Ramos (cell line): ENCODE measurements around the gene CCL16.
"Not testable (repeated sequence)": the region's sequence is repeated elsewhere in the genome, so short reads cannot be mapped to it uniquely, and the experiment has no call there.

Source experiments
- in situ Hi-C: fragments of 300-500 bp; cut with MboI; formaldehyde crosslinking; loops from one replicate; pipeline ENCODE4 v1.14.3; 2022; ENCODE audit warnings: low sequenced_read_pairs; ENCODE audit not compliant: unreplicated experiment

The CCL16 gene

DNA sequence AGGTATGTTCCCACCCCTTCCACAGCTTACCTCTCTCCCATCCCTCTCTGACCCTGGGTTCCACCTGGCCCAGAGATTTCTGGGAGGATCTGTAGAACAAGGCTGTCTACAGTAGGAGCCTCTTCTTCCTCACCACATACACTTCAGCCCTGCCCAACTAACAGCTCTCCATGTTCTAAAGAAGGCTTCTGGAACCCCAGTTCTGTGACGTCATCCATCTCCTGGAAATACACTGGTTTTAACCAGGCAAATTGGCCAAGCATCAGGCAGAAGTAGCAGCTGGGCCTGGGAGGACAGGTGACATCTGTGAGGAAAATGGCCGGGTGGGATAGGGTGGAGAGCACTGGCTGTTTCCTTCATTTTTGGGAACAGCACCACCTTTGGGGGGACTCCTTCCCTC, 37.8 kb downstream of the CCL16 start, which contains the start of gene LYZL6:
LYZL6 (minus strand) TSS at position 177 of the 400 bp plus-strand sequence. CDS start 4,357 bp downstream, outside the sequence.
- in situ Hi-C loops = no loop called here

DNA sequence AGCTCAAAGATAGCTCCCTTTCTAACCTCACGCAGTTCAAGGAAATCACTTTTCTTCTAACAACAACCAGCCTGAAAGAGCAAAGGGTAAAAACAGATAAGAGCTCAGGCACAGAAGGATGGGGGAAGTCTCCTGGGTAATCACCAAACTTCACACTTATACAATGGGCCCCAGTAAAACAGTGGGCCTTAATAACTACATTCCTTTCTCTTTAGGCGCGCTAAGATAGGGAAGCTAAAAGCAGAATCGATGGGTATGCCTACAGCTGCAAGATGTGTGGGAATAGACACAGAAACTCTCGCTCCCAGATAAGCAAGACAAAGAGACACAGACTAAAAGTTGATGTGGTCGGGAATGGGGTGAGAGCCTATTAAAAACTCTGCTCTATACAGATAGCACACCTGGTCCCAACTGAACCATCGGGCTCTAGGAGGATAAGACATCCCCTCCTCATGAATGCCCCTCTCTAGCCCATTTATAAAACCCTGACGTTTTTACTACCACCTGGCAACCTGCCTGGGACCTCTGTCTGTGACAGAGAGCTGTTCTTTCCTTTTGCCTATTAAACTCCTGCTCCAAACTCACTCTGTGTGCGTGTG, 38.6 kb downstream of the CCL16 start:
- in situ Hi-C loops = no loop called here

DNA sequence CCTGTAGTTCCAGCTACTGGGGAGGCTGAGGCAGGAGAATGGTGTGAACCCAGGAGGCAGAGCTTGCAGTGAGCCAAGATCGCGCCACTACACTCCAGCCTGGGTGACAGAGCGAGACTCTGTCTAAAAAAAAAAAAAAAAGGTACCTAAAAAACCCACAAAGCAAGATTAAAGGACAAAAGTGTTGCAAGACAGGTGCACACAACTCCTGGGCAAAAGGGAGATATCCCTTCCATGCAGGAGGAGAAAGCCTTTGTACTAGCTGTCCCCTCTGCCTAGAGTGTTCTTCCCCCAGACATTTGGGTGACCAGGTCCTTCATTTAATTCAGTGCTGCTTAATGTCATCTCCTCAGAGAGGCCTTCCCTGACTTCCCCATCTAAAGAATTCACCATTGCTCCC, 42.8 kb downstream of the CCL16 start:
- in situ Hi-C loops = not testable (repeated sequence)

DNA sequence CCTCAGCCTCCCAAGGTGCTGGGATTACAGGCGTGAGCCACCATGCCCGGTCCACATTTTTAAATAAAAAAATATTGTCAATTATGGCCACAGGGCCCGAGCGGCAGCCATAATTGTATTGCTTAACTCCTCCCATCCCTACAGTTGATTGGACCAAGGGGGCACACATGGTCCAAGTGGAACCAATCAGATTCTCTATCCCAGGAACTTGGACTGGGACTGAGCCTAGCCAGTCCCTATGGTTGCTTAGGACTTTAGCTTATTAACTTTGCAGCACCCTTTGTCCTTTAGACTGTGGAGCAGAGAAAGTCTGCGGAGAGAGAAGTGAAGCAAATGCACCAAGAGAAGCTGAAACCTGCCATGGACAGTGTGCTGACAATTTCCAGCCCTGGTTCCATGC, 45.2 kb downstream of the CCL16 start:
- in situ Hi-C loops = no loop called here

DNA sequence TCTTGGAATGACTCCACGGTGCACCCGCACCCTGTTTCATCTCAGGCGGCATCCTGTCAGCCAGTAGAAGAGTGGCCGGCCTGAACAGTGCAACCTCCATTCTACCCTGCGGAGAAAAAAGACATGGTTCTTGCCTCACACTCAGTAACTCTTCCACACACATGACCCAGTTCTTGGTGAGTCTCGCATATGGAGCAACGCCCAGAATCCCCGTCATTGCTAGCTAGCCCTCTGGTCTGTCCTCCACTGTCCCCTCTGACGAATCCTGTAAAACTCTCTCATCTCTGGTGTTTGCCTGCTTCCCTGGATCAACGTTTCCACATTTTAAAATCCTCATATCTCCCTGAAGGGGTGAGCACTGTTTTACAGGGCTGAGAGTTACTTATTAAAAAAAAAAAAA, 46.5 kb downstream of the CCL16 start:
- in situ Hi-C loops = no loop called here

DNA sequence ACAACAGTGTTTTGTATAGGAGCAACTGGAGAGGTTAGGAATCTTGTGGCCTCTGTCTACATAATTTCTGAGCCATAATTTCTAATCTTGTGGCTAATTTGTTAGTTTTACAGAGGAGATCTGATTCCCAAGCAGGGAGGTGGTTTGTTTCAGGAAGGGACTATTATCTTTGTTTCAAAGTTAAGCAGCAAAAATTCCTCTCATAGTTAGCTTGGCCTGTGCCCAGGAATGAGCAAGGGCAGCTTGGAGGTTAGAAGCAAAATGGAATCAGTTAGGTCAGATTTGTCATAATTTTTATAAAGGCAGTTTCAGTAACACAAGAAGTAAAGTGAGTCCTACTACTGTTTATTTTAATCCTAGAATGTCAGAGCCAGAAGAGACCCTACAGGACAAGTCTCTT, 48.7 kb downstream of the CCL16 start:
- in situ Hi-C loops = no loop called here

DNA sequence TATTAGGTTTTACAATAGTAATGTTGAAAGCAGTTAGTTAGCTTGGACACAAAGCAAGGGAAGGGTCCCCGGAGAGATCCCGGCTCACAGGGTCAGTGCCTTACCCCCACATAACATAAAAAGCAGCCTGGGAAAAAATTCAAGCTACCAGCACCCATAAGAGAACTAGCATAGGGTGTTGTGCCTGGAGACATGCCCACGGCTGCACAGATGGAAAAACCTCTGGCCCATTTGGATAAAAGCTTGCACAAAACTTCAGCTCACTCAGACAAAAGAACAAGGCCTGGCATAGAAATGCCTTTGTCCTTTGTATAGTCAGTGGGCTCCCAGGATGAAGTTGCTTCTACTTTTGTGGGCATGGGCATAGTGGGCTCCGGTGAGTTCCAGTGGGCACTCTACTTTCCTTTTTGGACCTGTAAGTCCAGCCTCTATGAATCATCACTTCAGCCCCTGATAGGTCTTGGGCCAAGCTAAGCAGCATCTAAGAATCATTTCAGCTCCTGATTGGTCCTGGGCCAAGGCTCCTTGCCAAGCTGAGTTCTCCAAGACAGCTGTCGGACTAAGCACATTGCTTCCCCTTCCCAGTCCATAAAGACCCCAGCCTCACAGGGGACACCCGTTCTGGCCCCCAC, 49.4 kb downstream of the CCL16 start:
- in situ Hi-C loops = no loop called here

DNA sequence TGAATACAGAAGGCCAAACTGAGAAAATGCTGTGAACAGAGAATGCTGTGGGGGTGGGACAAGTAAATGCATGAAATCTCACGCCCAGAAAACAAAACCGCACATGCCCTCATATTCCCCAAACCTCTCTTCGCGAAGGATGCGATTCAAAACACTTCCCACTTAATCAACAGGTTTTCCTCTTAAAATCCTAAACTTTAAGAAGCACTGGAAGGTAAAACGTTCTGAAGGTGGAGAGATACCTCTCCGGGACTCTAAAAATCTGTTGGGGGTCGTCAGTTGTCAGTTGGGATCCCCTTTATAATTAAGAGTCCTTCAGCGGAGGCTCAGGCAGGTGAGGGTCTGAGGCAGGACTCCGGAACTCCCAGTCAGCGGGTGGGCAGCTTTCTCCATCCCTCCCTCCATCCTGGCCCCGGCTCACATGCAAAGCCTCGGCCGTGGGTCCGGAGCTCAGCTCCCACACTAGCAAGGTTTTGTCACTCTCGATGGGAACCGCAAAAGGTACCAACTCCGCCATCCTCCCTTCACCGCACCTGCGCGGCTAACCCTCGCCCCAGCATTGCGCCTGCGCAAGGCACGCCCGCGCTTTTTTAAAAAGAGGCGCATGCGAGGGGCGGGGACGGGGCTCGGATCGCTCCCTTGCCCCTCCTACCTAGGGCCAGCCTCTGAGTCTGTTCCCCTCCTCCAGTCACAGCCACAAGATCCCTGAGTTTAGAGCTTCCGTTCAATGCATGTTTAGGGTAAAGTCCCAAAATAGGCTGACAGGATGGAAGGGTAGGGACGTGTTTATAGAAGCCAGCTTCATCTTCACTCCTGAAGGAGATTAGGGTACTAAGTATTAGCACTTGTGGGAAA, 50.9 kb downstream of the CCL16 start, which contains the start of gene RDM1:
RDM1 (minus strand) TSS at position 563 of the 855 bp plus-strand sequence; CDS start at position 517, 46 bp downstream.
- in situ Hi-C loops = no loop called here

DNA sequence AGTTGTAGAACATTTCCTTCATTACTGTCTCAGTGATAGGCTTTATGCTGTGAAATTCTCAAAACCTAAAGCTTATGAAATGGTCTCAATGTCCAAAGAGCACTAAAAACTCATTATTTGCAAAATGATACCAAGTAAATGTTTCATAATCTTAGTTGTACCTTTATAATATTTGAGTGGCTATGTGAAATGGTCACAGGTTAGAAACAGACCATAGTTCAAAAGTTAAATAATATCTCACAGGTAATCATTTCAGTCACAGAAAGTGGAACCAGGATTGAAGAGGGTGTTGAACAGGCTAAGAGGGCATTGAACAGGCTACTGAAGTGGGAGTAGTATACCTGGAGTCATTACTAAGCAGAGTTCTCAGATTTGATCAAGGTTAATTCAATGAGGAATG, 53.6 kb downstream of the CCL16 start:
- in situ Hi-C loops = no loop called here
